ENCODE results near the gene MOV10. TPM values are rescaled to one million over a fixed set of nuclear protein-coding genes. Genes with fewer than 3 reads are reported as not detected.

Gene MOV10
- total and polyA plus RNA-seq, 2 of the 8 experiments (the other 6 are each of a cell fraction or from before 2014, with no cell fraction given): 57.3 to 109 TPM

- TF ChIP-seq CHD7 (IDR thresholded peaks at IDR 0.05; ENCODE audit: insufficient replicate concordance, low read length): no peak
- TF ChIP-seq ATF2 (IDR thresholded peaks at IDR 0.05; ENCODE audit: low read length): no peak
- no peak for TF ChIP-seq ZNF274 (IDR thresholded peaks at IDR 0.05; ENCODE audit: borderline replicate concordance, extremely low read depth, low read length)
- TF ChIP-seq, protein P1, sequence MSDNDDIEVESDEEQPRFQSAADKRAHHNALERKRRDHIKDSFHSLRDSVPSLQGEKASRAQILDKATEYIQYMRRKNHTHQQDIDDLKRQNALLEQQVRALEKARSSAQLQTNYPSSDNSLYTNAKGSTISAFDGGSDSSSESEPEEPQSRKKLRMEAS (IDR thresholded peaks at IDR 0.05): 0 out of 2 replicates have a peak, but pooled peaks have one; percentile 25
- no peak for TF ChIP-seq CHD1 (IDR thresholded peaks at IDR 0.05; ENCODE audit: low read depth, low read length)
- no peak for TF ChIP-seq SUZ12 (IDR thresholded peaks at IDR 0.05; ENCODE audit: low read length)
- TF ChIP-seq NRF1 (IDR thresholded peaks at IDR 0.05; ENCODE audit: low read depth, low read length): no peak
- TF ChIP-seq SRF (IDR thresholded peaks at IDR 0.05; ENCODE audit: low read depth, low read length): no peak
Measured at GRCh38 chr1:112674986-112675727, 698 bp downstream of the MOV10 start (continued).
